ENCODE results near the gene MRPS5.

Gene MRPS5

DNA sequence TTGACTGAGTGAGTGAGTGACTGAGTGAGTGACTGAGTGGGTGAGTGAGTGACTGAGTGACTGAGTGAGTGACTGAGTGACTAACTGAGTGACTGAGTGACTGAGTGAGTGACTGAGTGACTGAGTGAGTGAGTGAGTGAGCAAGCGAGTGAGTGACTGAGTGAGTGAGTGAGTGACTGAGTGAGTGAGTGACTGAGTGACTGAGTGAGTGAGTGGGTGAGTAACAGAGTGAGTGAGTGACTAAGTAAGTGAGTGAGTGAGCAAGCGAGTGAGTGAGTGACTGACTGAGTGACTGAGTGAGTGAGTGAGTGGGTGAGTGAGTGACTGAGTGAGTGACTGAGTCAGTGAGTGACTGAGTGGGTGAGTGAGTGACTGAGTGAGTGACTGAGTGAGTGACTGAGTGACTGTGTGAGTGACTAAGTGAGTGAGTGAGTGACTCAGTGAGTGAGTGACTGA is 84.2 kb downstream of the MRPS5 start:
- no peaks in the 10 kb centered on the region for H3K36me3 ChIP-seq (ENCODE audit: control insufficient read depth, insufficient read depth, low read length)
- H3K9ac ChIP-seq (ENCODE audit: low read length) = no peak overlapping the region
- no peaks in the 10 kb centered on the region for H3K4me1 ChIP-seq (ENCODE audit: control insufficient read depth, insufficient read depth, low read length)
- H3K4me3 ChIP-seq (ENCODE audit: low read length) = no peak overlapping the region
- H3K27ac ChIP-seq (ENCODE audit: low read depth, low read length) = no peak overlapping the region
- H3K27me3 ChIP-seq (ENCODE audit: control insufficient read depth, insufficient read depth, low read length) = no peaks in the 10 kb centered on the region

DNA sequence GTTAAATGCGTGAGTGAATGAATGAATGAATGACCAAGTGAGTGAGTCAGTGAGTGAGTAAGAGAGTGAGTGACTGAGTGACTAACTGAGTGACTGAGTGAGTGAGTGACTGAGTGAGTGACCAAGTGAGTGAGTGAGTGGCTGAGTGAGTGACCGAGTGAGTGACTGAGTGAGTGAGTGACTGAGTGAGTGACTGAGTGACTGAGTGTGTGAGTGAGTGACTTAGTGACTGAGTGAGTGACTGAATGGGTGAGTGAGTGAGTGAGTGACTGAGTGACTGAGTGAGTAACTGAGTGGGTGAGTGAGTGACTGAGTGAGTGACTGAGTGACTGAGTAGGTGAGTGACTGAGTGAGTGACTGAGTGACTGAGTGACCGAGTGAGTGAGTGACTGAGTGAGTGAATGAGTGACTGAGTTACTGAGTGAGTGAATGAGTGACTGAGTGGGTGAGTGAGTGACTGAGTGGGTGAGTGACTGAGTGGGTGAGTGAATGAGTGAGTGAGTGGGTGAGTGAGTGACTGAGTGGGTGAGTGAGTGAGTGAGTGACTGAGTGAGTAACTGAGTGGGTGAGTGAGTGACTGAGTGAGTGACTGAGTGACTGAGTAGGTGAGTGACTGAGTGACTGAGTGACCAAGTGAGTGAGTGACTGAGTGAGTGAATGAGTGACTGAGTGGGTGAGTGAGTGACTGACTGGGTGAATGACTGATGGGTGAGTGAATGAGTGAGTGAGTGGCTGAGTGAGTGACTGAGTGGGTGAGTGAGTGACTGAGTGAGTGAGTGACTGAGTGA is 84.8 kb downstream of the MRPS5 start:
- H3K4me3 ChIP-seq (ENCODE audit: low read length) = no peak overlapping the region
- H3K4me1 ChIP-seq (ENCODE audit: control insufficient read depth, insufficient read depth, low read length) = no peaks in the 10 kb centered on the region
- H3K27ac ChIP-seq (ENCODE audit: low read depth, low read length) = no peak overlapping the region
- H3K9ac ChIP-seq (ENCODE audit: low read length) = no peak overlapping the region
- H3K27me3 ChIP-seq (ENCODE audit: control insufficient read depth, insufficient read depth, low read length) = no peaks in the 10 kb centered on the region
- H3K36me3 ChIP-seq (ENCODE audit: control insufficient read depth, insufficient read depth, low read length) = no peaks in the 10 kb centered on the region
